Eye (tissue), 1 donor: ENCODE results near the gene RXFP1.

Experiments used
- DNase-seq: peaks from one replicate; pipeline ENCODE4 v3.0.0-alpha.2; 2015

RXFP1 gene

DNA sequence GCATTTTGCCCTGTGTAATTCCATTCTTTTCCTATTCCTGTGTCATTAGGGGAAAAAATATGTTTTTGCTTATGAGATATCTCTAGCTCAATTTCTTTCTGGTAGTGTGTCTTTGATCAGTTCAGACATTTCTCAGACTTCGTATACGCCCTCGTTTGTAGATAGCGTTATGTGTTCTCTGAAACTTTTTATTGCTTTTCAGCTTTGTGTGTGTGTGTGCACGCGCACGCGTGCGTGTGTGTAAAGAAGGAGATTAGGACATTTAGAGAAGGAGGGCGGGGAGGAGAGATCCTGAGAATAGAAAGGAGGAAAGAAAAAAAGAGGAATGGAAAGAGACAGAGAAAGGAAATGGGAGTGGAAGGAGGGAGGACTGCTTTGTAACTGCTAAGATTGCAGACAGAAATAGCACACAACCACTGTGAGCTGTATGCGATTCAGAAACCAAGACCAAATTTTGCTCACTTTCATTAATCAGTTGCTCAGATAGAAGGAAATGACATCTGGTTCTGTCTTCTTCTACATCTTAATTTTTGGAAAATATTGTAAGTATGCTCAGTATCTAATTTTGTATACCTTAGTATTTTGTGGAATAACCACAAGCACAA is at the start of gene RXFP1:
TSS of gene RXFP1 (plus strand) at position 399 of the 605 bp plus-strand sequence. CDS start at position 494, 95 bp downstream.
- DNase-seq, result no peak

DNA sequence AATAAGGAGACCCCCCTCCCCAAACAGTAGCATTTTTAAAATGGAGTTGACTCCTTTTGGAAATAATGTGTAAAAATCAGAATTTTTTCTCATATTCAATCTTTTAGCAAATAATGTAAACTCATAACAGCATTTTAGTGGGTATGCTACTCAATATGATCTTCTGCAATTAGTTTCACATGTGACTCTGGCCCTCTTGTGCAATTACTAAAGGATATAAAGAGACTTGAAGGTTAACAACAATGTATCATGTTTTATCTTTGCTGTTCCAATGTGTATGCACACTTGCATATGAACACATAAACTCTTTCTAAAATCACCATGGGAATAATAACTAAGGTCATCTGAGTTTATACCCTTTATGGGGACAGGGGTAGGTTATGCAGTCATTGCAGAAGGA is 39.9 kb upstream of the RXFP1 start:
- no peak for DNase-seq

- DNase-seq, result no peak
These were observed 37.4 kb upstream of the RXFP1 start for GRCh38 chr4:158484173-158484885.

GRCh38 chr4:158490629-158491028 is 31.1 kb upstream of the RXFP1 start:
- DNase-seq, result no peak

GRCh38 chr4:158492391-158492790 is 29.3 kb upstream of the RXFP1 start:
- no peak for DNase-seq

DNA sequence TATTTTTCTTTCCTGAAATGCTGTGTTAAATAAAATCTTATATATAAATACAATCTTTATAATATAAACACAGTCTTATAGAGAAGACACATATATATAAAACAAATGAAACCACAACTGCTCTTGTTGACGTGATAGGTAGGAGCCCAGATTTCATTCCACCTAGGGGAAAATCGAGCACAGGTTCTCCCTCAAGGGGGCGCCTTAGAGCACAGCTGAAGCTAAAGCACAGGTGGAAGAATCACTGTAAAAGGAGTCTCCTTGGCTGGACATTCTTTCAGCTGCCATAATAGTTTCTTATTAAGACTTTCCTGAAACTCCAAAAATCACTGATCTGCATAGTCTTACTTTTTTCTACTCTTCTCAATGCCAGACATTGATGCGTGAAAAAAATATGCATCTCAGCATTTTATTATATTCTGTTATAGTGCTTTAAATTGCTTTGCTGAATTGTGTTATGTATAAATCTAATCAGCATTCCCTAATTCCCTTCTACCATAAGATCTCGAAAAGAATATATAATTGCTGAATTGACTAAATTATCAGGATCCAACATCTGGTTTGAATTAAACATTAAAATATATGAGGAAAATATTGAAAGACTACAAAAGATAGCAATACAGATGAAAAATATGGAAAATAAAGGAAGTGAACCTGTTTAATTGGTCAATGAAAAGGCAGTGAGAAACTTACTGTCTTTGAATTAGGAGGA is 25.5 kb upstream of the RXFP1 start:
- peak; percentile 4 for DNase-seq

GRCh38 chr4:158500054-158500453 is 21.6 kb upstream of the RXFP1 start:
- DNase-seq, result no peak

DNA sequence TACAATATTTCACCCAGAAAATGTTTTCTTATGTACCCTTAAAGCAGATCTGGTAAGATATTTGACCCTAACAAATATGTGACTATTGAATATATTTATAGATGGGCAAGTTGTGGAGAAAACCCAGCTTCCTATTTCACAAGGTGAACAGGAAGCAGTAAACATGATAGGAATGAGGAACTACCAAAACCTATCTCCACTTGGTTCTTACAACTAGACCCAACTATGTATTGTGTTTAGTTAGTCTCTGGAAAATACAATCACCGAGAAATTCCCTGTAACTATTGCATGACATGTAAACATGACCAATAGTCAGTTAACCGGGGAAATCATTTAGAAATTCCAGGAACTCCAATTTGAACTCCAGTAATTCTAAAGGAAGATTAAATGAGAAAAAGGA is 8.4 kb upstream of the RXFP1 start:
- no peak for DNase-seq

DNA sequence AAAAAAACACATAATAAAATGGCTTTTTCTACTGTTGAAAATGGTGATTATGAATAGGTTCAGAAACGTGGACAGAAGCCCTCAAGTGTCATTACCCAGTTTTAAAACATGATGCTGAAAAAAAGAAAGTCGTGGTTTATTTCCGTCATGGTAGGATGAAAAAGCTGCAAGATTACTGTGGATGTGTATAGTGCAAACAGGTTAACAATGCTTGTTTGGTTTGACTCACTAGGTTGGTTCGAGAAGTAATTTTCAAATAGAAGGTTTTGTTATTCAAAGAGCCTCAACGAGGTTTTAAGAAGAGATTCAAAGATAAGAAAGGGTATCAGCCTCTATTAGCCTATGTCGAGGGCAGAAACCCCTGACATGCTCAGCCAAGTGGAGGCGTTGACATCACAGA is 2.5 kb upstream of the RXFP1 start:
- DNase-seq, result no peak

DNA sequence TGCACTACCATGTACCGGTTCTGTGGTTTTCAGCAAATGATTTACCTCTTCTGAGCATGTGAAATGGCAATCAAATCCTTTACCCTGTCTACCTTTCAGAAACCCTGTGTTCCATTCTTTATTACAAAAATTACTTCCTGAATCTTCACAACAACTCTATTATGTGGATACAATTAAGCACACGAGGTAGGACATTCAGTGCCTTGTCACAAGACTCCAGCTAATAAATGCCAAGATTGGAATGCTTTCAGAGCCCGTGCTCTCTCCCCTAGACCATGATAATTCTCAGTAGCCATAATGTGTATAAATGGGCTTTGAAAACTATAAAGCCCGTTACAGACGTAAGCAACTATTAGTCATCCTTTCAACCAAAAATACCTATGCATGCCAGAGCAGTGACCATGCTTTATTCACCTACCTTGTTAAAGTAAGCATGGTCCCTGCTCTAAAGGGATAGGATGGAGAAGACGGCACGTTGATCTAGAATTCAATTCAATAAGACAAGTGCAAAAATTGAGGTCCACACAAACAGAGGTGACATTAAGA is 2.4 kb downstream of the RXFP1 start:
- DNase-seq, result no peak

DNA sequence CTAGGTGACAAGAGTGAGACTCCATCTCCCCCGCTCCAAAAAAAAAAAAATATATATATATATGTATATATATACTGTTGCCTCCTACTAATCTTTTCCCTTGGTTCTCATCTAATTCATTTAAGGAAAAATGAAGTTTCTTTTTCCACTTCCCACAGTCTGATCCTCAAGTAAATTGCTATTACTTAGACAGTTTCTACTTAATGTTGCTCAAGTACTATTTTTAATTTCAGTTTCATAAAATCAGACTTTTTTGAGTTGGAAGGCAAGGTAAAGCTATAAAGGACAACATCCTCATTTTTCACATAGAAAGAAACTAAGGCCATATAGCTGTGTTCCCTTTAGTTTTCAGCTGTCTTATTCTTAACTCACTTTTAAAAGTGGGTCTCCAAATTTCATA is 5.8 kb downstream of the RXFP1 start:
- no peak for DNase-seq

DNA sequence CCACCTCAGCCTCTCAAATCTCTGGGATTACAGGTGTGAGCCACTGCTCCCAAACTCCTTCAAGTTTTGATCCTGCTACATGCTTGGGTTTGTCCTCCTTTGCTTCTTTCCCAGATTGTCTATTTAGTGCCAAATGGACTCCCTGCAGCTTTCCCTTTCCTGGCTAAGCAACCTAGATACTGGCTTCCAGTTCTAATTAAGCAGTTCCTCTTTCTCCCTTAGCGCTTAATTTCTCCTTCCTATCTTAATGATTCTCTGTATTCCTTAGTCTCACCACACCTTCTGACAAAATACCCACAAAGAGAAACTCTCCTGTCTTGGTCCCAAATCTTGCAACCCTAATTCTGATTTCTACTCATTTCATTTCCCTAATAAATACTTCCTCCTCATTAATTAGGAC is 7.8 kb downstream of the RXFP1 start:
- DNase-seq, result no peak

- DNase-seq, result no peak
These were observed 8.7 kb downstream of the RXFP1 start for GRCh38 chr4:158530381-158530780.

DNA sequence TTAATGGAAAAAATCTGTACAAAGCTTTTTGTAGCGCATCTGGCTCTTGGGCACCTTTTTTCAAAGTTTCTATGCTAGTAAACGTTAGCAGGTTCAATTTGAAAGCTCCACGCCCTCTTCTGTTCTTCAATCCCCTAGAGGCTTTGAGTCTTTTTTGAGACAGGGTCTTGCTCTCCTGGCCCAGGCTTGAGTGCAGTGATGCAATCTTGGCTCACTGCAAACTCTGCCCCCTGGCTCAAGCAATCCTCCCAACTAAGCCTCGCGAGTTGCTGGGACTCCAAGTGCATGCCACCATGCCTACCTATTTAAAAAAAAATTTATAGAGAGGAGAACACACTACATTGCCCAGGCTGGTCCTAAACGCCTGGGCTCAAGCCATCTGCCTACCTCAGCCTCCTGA is 9.2 kb downstream of the RXFP1 start:
- DNase-seq, result no peak

- DNase-seq, result no peak
These were observed 11.0 kb downstream of the RXFP1 start for GRCh38 chr4:158532556-158533231.

DNA sequence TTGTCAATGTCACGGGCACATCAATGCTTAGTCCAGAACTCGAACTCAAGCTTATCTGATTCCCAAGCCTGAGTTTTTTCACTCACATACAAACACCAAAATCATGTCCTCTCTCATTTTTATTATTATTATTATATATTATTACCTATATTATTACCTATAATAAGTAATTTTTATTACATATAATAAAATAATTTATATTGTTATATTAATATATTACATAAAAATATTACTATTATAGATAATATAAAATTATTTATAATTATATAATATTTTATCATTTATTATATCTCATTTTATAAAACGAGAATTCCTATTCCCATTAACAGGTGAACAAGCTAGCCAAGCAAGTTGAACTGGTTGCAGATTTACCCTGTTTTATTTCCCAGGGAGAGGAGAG is 13.0 kb downstream of the RXFP1 start:
- DNase-seq, result no peak

- DNase-seq, result no peak
These were observed 13.5 kb downstream of the RXFP1 start for GRCh38 chr4:158535130-158535614.

- DNase-seq, result no peak
These were observed 15.2 kb downstream of the RXFP1 start for GRCh38 chr4:158536833-158537232.

DNA sequence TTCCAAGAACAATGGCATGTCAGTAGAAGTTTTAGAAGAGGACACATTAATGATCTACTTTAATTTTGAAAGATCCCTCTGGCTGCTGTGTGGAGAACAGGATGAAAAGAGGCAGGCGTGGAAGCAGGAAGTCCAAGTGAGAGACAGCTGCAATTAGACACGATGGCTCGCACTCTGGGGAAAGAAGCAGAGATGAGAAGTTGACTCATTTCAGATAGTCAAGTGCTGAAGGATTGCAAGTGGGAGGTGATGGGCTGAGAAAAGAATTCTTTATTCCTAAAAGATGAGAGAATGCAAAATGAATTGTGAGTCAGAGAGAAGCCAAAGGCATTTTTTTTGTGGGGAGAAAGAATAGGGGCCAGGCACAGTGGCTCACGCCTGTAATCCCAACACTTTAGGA is 16.5 kb downstream of the RXFP1 start:
- no peak for DNase-seq

GRCh38 chr4:158538911-158539310 is 17.2 kb downstream of the RXFP1 start:
- no peak for DNase-seq

DNA sequence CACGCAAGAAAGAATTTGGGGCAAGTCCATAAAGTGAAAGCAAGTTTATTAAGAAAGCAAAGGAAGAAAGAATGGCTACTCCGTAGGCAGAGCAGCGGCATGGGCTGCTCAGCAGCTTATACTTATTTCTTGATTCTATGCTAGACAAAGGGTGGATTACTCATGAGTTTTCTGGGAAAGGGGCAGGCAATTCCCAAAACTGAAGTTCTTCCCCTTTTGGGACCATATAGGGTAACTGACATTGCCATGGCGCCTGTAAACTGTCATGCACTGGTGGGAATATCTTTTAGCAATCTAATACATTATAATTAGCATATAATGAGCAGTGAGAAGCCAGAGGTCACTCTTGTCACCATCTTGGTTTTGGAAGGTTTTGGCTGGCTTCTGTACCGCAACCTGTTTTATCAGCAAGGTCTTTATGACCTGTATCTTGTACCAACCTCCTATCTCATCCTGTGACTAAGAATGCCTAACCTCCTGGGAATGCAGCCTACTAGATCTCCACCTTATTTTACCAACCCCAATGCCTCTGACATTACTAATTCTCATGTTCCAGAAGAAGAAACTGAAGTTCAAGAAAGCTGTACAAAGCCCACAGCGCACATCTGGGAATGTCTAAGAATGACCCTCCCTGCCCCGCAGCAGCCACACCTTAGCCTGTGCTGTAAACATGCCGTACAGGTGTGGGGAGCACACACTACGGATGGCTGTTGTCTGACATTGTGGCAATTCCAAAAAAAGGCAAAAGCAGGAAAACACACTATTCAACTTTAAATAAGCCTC is 18.6 kb downstream of the RXFP1 start:
- DNase-seq, result no peak

- no peak for DNase-seq
These were observed 19.8 kb downstream of the RXFP1 start for GRCh38 chr4:158541506-158541905.
